Measurements from ENCODE around the gene SLC31A1. TPM values are rescaled to one million over a fixed set of nuclear protein-coding genes. Genes with fewer than 3 reads are reported as not detected.

Gene SLC31A1
- total RNA-seq, 1 donor from 2014 or later, result 26.0 TPM

DNA sequence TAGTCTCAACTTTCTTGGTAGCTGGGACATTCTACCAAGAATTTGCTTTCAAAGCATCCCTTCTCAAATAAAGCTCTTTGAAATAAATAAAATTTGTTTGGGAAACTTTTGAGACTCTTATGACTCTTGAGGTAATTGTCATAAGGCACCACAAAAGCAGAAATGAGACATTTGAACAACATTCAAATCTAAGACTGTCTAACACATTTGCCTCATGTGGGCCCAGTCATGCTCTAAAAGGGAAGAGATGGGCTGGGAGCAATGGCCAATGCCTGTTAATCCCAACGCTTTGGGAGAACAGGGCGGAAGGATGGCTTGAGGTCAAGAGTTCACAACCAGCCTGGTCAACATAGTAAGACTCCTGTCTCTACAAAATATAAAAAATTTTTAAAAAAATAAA lies 44.1 kb upstream of the SLC31A1 start:
- no peak overlapping the region for H3K4me3 ChIP-seq
- Mint-ChIP-seq H3K36me3 (peaks cover 29% of the 10 kb centered on the region), H3K27ac (no peak overlapping the region), H3K9me3 (no peaks in the 10 kb centered on the region), H3K4me1 (no peaks in the 10 kb centered on the region), H3K4me3 (no peak overlapping the region), H3K27me3 (ENCODE audit: insufficient read depth, low read depth) (peaks cover 3% of the 10 kb centered on the region)
- H3K9me3 ChIP-seq (ENCODE audit: low read depth), result no peaks in the 10 kb centered on the region
- no peak overlapping the region for H3K9ac ChIP-seq
- no peak overlapping the region for H3K27ac ChIP-seq
- no peak for DNase-seq (ENCODE audit: low spot score)
- H3F3A ChIP-seq (ENCODE audit: low read depth), result no peaks in the 10 kb centered on the region
- no peaks in the 10 kb centered on the region for H3K4me1 ChIP-seq
- H2AFZ ChIP-seq (replicated peaks), result no peak overlapping the region
- TF ChIP-seq EZH2 (IDR thresholded peaks at IDR 0.05) (no peak), EZH2phosphoT487 (IDR thresholded peaks at IDR 0.05) (no peak)
- TF ChIP-seq, protein P1, sequence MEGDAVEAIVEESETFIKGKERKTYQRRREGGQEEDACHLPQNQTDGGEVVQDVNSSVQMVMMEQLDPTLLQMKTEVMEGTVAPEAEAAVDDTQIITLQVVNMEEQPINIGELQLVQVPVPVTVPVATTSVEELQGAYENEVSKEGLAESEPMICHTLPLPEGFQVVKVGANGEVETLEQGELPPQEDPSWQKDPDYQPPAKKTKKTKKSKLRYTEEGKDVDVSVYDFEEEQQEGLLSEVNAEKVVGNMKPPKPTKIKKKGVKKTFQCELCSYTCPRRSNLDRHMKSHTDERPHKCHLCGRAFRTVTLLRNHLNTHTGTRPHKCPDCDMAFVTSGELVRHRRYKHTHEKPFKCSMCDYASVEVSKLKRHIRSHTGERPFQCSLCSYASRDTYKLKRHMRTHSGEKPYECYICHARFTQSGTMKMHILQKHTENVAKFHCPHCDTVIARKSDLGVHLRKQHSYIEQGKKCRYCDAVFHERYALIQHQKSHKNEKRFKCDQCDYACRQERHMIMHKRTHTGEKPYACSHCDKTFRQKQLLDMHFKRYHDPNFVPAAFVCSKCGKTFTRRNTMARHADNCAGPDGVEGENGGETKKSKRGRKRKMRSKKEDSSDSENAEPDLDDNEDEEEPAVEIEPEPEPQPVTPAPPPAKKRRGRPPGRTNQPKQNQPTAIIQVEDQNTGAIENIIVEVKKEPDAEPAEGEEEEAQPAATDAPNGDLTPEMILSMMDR (IDR thresholded peaks at IDR 0.05), result no peak
- H4K20me1 ChIP-seq (ENCODE audit: low read depth), result no peaks in the 10 kb centered on the region
- H3K4me2 ChIP-seq, result no peak overlapping the region
- no peaks in the 10 kb centered on the region for H3K79me2 ChIP-seq (ENCODE audit: low read depth)
- H3K27me3 ChIP-seq, result no peaks in the 10 kb centered on the region
- H3K36me3 ChIP-seq, result peaks cover 6% of the 10 kb centered on the region

DNA sequence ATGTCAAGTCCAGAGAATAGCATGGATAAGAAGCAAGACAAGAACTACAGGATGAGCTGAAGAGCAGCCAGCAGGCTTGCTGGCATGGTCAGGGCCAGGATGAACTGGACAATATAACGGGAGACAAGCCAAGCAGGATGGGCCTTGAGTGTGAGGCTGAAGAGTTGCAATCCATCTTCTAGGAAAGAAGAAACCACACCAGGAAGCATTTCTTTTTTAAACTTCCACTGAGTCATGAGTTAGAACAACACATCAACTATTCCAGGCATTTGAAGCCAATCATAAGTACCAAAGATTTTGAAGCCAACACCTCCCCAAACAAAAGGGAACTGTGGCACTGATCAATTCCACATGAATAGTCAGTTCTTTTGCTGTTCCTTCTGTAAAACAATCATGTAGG lies 43.3 kb upstream of the SLC31A1 start:
- no peak overlapping the region for H3K27ac ChIP-seq
- H3F3A ChIP-seq (ENCODE audit: low read depth), result no peaks in the 10 kb centered on the region
- H3K36me3 ChIP-seq, result peaks cover 2% of the 10 kb centered on the region
- H3K79me2 ChIP-seq (ENCODE audit: low read depth), result no peaks in the 10 kb centered on the region
- Mint-ChIP-seq H3K9me3 (no peaks in the 10 kb centered on the region), H3K36me3 (peaks cover 21% of the 10 kb centered on the region), H3K4me3 (no peak overlapping the region), H3K4me1 (no peaks in the 10 kb centered on the region), H3K27me3 (ENCODE audit: insufficient read depth, low read depth) (peaks cover 3% of the 10 kb centered on the region), H3K27ac (no peak overlapping the region)
- no peak overlapping the region for H3K4me3 ChIP-seq
- no peaks in the 10 kb centered on the region for H3K9me3 ChIP-seq (ENCODE audit: low read depth)
- no peaks in the 10 kb centered on the region for H3K27me3 ChIP-seq
- no peaks in the 10 kb centered on the region for H4K20me1 ChIP-seq (ENCODE audit: low read depth)
- no peak overlapping the region for H3K9ac ChIP-seq
- TF ChIP-seq EZH2phosphoT487 (IDR thresholded peaks at IDR 0.05) (no peak), EZH2 (IDR thresholded peaks at IDR 0.05) (no peak)
- TF ChIP-seq, protein P1 (IDR thresholded peaks at IDR 0.05), result no peak
- H2AFZ ChIP-seq (replicated peaks), result no peak overlapping the region
- no peak for DNase-seq (ENCODE audit: low spot score)
- H3K4me1 ChIP-seq, result no peaks in the 10 kb centered on the region
- H3K4me2 ChIP-seq, result no peak overlapping the region

DNA sequence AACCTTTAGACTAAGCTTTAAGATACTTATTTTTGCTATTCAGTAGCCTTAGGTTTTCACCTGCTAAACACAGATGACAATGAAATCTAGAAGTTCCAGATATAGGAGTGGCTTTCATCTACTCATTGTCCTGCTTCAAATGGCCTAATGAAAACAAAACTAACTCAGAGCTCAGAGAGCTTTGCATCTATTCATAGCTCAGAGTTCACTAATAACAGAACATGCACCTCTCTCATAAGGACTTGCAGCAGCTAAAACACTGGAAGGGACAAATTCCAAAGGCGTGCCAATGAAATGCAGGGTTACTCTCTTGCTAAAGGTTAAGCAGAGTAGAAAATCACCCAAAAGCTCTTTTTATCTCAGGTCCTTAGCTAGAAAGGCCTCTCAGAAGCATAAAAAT lies 41.5 kb upstream of the SLC31A1 start:
- Histone ChIP-seq H3K4me2 (no peak overlapping the region), H3K36me3 (no peaks in the 10 kb centered on the region), H3K27ac (no peak overlapping the region), H3K9me3 (ENCODE audit: low read depth) (no peaks in the 10 kb centered on the region), H3F3A (ENCODE audit: low read depth) (no peaks in the 10 kb centered on the region), H3K9ac (no peak overlapping the region), H3K4me1 (no peaks in the 10 kb centered on the region), H3K27me3 (no peaks in the 10 kb centered on the region), H3K79me2 (ENCODE audit: low read depth) (no peaks in the 10 kb centered on the region), H4K20me1 (ENCODE audit: low read depth) (no peaks in the 10 kb centered on the region), H3K4me3 (no peak overlapping the region), H2AFZ (replicated peaks) (no peak overlapping the region)
- DNase-seq (ENCODE audit: low spot score), result no peak
- no peak for TF ChIP-seq EZH2 (IDR thresholded peaks at IDR 0.05)
- TF ChIP-seq EZH2phosphoT487 (IDR thresholded peaks at IDR 0.05), result no peak
- TF ChIP-seq, protein P1 (IDR thresholded peaks at IDR 0.05), result no peak
- Mint-ChIP-seq H3K36me3 (peaks cover 16% of the 10 kb centered on the region), H3K4me3 (no peak overlapping the region), H3K27ac (no peak overlapping the region), H3K9me3 (no peaks in the 10 kb centered on the region), H3K4me1 (no peaks in the 10 kb centered on the region), H3K27me3 (ENCODE audit: insufficient read depth, low read depth) (no peaks in the 10 kb centered on the region)

Measured in neural progenitor cell (in vitro differentiated cells).